ENCODE data around the gene KIF16B. TPM values are rescaled to one million over a fixed set of nuclear protein-coding genes. Genes with fewer than 3 reads are reported as not detected.
A peak's percentile ranks its signal among the peaks of the same experiment; 100 is the strongest.

Gene KIF16B
- total and polyA plus RNA-seq, 9 of the 15 experiments (the other 6 are each of a cell fraction or from before 2014, with no cell fraction given): 1.00 to 10.6 (median 8.5) TPM

DNA sequence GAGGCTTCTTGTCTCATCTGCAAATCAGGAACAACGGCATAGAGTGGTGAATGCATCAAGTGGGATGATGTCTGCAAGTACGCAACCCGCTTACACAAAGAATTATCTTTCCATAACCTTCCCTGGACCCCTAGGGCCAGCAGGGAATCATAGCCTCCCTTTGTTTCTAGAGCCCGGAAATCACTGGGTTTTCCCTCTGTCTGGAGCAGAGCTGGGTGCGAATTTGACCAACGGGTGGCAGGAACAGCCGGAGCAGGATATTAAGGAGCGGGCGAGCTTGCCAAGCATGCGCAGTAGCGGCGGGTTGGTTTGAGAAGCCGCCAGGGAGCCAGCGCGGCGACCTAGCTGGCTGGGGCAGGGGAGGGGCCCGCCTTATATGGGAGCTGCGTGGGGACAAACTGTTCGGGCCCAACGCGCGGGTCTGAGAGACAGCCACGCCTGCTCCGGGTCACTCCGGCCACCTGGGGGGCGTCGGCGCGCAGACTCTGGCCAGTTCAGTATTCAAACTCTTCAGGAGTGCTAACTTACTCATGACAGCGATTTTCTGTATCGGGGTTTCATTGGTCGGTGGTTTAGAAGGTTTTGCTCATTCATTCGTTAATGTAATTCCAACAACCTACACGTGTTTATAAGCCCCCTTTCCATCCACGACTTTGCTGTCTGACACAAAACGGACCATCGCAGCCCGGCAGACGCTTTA, 1.6 kb upstream of the KIF16B start (continued):
- TF ChIP-seq KLF6 (CRISPR knock-in tag; IDR thresholded peaks at IDR 0.05; ENCODE audit: borderline replicate concordance) (no peak), ZNF445 (CRISPR knock-in tag; IDR thresholded peaks at IDR 0.05; ENCODE audit: low read depth) (no peak), RBM34 (IDR thresholded peaks at IDR 0.05; ENCODE audit: borderline replicate concordance, insufficient read depth, low read length) (no peak), CREB5 (CRISPR knock-in tag; IDR thresholded peaks at IDR 0.05) (no peak), ZNF512 (tag; IDR thresholded peaks at IDR 0.05) (no peak), BCLAF1 (IDR thresholded peaks at IDR 0.05; ENCODE audit: borderline replicate concordance in 1 of 2, control insufficient read depth in 1 of 2, low read depth in 2 of 2, low read length in 1 of 2) (no peak), RBM14 (IDR thresholded peaks at IDR 0.05; ENCODE audit: borderline replicate concordance, insufficient read depth, low read depth, low read length) (no peak), SMARCB1 (IDR thresholded peaks at IDR 0.05; ENCODE audit: insufficient read length, low read depth) (no peak), SRF (CRISPR knock-in tag; IDR thresholded peaks at IDR 0.05) (peak in 1 of 2 experiments; percentile 96; a peak in 2 of 4 replicates), E2F6 (IDR thresholded peaks at IDR 0.05; ENCODE audit: borderline replicate concordance in 1 of 2, extremely low read depth in 1 of 2, insufficient read depth in 1 of 2, insufficient read length in 1 of 2, low read depth in 1 of 2, low read length in 1 of 2, poor library complexity in 1 of 2, severe bottlenecking in 1 of 2) (peak; percentile 16 to 45), PRPF4 (IDR thresholded peaks at IDR 0.05; ENCODE audit: insufficient read depth, low read depth, low read length, poor library complexity, severe bottlenecking) (no peak), SNRNP70 (optimal IDR thresholded peaks at IDR 0.05; ENCODE audit: low read depth, low read length) (no peak), NFE2 (IDR thresholded peaks at IDR 0.05; ENCODE audit: low read depth) (no peak)
- TF ChIP-seq, protein P1, sequence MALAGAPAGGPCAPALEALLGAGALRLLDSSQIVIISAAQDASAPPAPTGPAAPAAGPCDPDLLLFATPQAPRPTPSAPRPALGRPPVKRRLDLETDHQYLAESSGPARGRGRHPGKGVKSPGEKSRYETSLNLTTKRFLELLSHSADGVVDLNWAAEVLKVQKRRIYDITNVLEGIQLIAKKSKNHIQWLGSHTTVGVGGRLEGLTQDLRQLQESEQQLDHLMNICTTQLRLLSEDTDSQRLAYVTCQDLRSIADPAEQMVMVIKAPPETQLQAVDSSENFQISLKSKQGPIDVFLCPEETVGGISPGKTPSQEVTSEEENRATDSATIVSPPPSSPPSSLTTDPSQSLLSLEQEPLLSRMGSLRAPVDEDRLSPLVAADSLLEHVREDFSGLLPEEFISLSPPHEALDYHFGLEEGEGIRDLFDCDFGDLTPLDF (CRISPR knock-in tag; IDR thresholded peaks at IDR 0.05): no peak
- TF ChIP-seq, protein P2, sequence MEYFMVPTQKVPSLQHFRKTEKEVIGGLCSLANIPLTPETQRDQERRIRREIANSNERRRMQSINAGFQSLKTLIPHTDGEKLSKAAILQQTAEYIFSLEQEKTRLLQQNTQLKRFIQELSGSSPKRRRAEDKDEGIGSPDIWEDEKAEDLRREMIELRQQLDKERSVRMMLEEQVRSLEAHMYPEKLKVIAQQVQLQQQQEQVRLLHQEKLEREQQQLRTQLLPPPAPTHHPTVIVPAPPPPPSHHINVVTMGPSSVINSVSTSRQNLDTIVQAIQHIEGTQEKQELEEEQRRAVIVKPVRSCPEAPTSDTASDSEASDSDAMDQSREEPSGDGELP (CRISPR knock-in tag; IDR thresholded peaks at IDR 0.05; ENCODE audit: borderline replicate concordance): peak; percentile 61; the same call in 1 of the 2 replicates
